ENCODE data around the gene ANKRD62.
"Not testable (repeated sequence)": the region's sequence is repeated elsewhere in the genome, so short reads cannot be mapped to it uniquely, and the experiment has no call there.

The ANKRD62 gene

GRCh38 chr18:12119358-12119757, 25.7 kb downstream of the ANKRD62 start:
- no peak for TF ChIP-seq CTCF (IDR thresholded peaks at IDR 0.05)

GRCh38 chr18:12121175-12122042, 27.8 kb downstream of the ANKRD62 start:
- Histone ChIP-seq H3K9ac (no peak overlapping the region), H3K36me3 (ENCODE audit: control insufficient read depth, insufficient read depth, low read length) (no peaks in the 10 kb centered on the region), H3K27ac (no peak overlapping the region), H3K4me2 (ENCODE audit: low read length) (no peak overlapping the region), H2AFZ (no peak overlapping the region), H3K4me3 (ENCODE audit: low read depth, low read length) (no peak overlapping the region), H3K9me3 (ENCODE audit: control insufficient read depth, low read length) (no peaks in the 10 kb centered on the region), H3K4me1 (no peaks in the 10 kb centered on the region), H3K79me2 (no peaks in the 10 kb centered on the region), H3K27me3 (ENCODE audit: control insufficient read depth, insufficient read depth, low read length) (no peaks in the 10 kb centered on the region)
- no peak for TF ChIP-seq CTCF (IDR thresholded peaks at IDR 0.05)

More at GRCh38 chr18:12119358-12119757, 25.7 kb downstream of the ANKRD62 start:
- Histone ChIP-seq H3K36me3 (ENCODE audit: control insufficient read depth, insufficient read depth, low read length) (no peaks in the 10 kb centered on the region), H2AFZ (no peak overlapping the region), H3K79me2 (no peaks in the 10 kb centered on the region), H3K27me3 (ENCODE audit: control insufficient read depth, insufficient read depth, low read length) (no peaks in the 10 kb centered on the region), H3K27ac (no peak overlapping the region), H3K4me2 (ENCODE audit: low read length) (no peak overlapping the region), H3K4me1 (no peaks in the 10 kb centered on the region), H3K4me3 (ENCODE audit: low read depth, low read length) (no peak overlapping the region), H3K9ac (no peak overlapping the region), H3K9me3 (ENCODE audit: control insufficient read depth, low read length) (no peaks in the 10 kb centered on the region)

- H3K79me2 ChIP-seq; H3K36me3 ChIP-seq (ENCODE audit: control insufficient read depth, insufficient read depth, low read length); H3K4me2 ChIP-seq (ENCODE audit: low read length): not testable (repeated sequence)
Observed at GRCh38 chr18:12122043-12122389, 28.4 kb downstream of the ANKRD62 start.

GRCh38 chr18:12127647-12128046, 34.0 kb downstream of the ANKRD62 start:
- H3K79me2 ChIP-seq; H2AFZ ChIP-seq; H3K9ac ChIP-seq; H3K4me1 ChIP-seq; H3K36me3 ChIP-seq (ENCODE audit: control insufficient read depth, insufficient read depth, low read length); H3K4me3 ChIP-seq (ENCODE audit: low read depth, low read length); H3K27me3 ChIP-seq (ENCODE audit: control insufficient read depth, insufficient read depth, low read length); H3K4me2 ChIP-seq (ENCODE audit: low read length); H3K9me3 ChIP-seq (ENCODE audit: control insufficient read depth, low read length); H3K27ac ChIP-seq: not testable (repeated sequence)

More at GRCh38 chr18:12122043-12122389, 28.4 kb downstream of the ANKRD62 start:
- H3K27me3 ChIP-seq (ENCODE audit: control insufficient read depth, insufficient read depth, low read length); H3K9ac ChIP-seq; H3K9me3 ChIP-seq (ENCODE audit: control insufficient read depth, low read length); H3K4me1 ChIP-seq; H3K27ac ChIP-seq; H2AFZ ChIP-seq; H3K4me3 ChIP-seq (ENCODE audit: low read depth, low read length): not testable (repeated sequence)

- H3K27ac ChIP-seq; H3K27me3 ChIP-seq (ENCODE audit: control insufficient read depth, insufficient read depth, low read length); H3K36me3 ChIP-seq (ENCODE audit: control insufficient read depth, insufficient read depth, low read length); H3K9ac ChIP-seq; H3K79me2 ChIP-seq; H3K4me2 ChIP-seq (ENCODE audit: low read length); H3K4me1 ChIP-seq; H2AFZ ChIP-seq; H3K4me3 ChIP-seq (ENCODE audit: low read depth, low read length); H3K9me3 ChIP-seq (ENCODE audit: control insufficient read depth, low read length): not testable (repeated sequence)
Observed at GRCh38 chr18:12138831-12139230, 45.2 kb downstream of the ANKRD62 start.

- H3K9me3 ChIP-seq (ENCODE audit: control insufficient read depth, low read length); H3K9ac ChIP-seq; H3K4me3 ChIP-seq (ENCODE audit: low read depth, low read length); H3K4me1 ChIP-seq; H3K27me3 ChIP-seq (ENCODE audit: control insufficient read depth, insufficient read depth, low read length); H2AFZ ChIP-seq; H3K4me2 ChIP-seq (ENCODE audit: low read length); H3K79me2 ChIP-seq; H3K27ac ChIP-seq; H3K36me3 ChIP-seq (ENCODE audit: control insufficient read depth, insufficient read depth, low read length): not testable (repeated sequence)
Observed at GRCh38 chr18:12140866-12141265, 47.2 kb downstream of the ANKRD62 start.

- H3K79me2 ChIP-seq; H3K27ac ChIP-seq; H3K9me3 ChIP-seq (ENCODE audit: control insufficient read depth, low read length); H3K4me2 ChIP-seq (ENCODE audit: low read length); H2AFZ ChIP-seq; H3K9ac ChIP-seq; H3K27me3 ChIP-seq (ENCODE audit: control insufficient read depth, insufficient read depth, low read length); H3K36me3 ChIP-seq (ENCODE audit: control insufficient read depth, insufficient read depth, low read length); H3K4me3 ChIP-seq (ENCODE audit: low read depth, low read length); H3K4me1 ChIP-seq: not testable (repeated sequence)
Observed at GRCh38 chr18:12141778-12142177, 48.1 kb downstream of the ANKRD62 start.

GRCh38 chr18:12149431-12149830, 55.8 kb downstream of the ANKRD62 start:
- not testable (repeated sequence) for H3K9me3 ChIP-seq (ENCODE audit: control insufficient read depth, low read length); H3K79me2 ChIP-seq; H3K9ac ChIP-seq; H3K4me3 ChIP-seq (ENCODE audit: low read depth, low read length); H3K4me2 ChIP-seq (ENCODE audit: low read length); H3K4me1 ChIP-seq; H3K36me3 ChIP-seq (ENCODE audit: control insufficient read depth, insufficient read depth, low read length); H3K27me3 ChIP-seq (ENCODE audit: control insufficient read depth, insufficient read depth, low read length); H2AFZ ChIP-seq; H3K27ac ChIP-seq
